Heart left ventricle (tissue), 13 donors: ENCODE results near the gene IQCH.

ENCODE experiments used
- POLR2A ChIP-seq, 2 donors: fragments of 450-650 bp; IDR thresholded peaks; one replicate each; pipeline ENCODE4 v1.6.1; 2017; ENCODE audit warnings: antibody characterized with exemption in 2 of 2, mild to moderate bottlenecking in 2 of 2, moderate library complexity in 2 of 2
- TF ChIP-seq, protein P1 (sequence below), 12 donors: fragments of 200-600 bp; sonication (generic) in 4 of 12; IDR thresholded peaks; one replicate each; pipeline versions ENCODE4 v1.5.0 to v1.8.0; 2018 to 2022; ENCODE audit warnings: antibody characterized with exemption in 12 of 12, mild to moderate bottlenecking in 5 of 12
- donor health status: ischemic (EF 13 %, LVEDD 7.1; RV severe dilation, severe dysfunction).
- donor health status: DM: no; HTN: yes; CAD: no.
- donor health status: DM: no; HTN: no; CAD: no.
- donor health status: ischemic (EF 25% LVEDD 6.9; RV normal size, moderate dysfunction).
- donor health status: ischemic (EF 25% LVEDD 5.7; RV mildly dilated, moderate dysfunction).
- donor health status: ischemic (EF 35%, LVEDD 5.7; RV mildly dilated, moderate dysfunction).
- donor health status: nonischemic (EF 11% LVEDD 7.7; RV severe dilation, severe dysfunction).
- donor health status: DM: yes; HTN: yes; CAD: no.
- donor health status: PGD.
- donor health status: ischemic (EF 29% LVEDD 5.4; RV normal size, mild dysfunction).
- donor health status: nonischemic (EF 23%, LVEDD 6.1; RV moderate dilation, normal function).

DNA sequence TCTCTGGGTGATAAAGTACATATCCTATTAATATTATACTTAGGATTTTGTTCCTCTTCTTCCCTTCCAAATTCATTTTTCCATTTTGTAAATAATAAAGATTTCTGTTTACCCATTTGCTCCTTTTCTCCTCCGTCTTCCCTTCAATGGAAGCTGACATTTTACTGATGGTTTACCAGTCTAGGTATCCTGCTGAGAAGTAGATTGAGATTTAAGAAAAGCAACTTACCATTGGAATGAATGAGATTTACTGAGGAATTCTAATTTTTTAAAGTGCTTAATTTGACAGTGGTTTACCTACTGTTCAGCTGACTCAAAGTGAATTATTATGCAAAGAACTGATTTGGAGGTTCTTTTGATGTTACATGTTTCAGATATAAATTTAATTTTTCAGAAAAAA lies 268.7 kb downstream of the IQCH start:
- TF ChIP-seq, protein P1, sequence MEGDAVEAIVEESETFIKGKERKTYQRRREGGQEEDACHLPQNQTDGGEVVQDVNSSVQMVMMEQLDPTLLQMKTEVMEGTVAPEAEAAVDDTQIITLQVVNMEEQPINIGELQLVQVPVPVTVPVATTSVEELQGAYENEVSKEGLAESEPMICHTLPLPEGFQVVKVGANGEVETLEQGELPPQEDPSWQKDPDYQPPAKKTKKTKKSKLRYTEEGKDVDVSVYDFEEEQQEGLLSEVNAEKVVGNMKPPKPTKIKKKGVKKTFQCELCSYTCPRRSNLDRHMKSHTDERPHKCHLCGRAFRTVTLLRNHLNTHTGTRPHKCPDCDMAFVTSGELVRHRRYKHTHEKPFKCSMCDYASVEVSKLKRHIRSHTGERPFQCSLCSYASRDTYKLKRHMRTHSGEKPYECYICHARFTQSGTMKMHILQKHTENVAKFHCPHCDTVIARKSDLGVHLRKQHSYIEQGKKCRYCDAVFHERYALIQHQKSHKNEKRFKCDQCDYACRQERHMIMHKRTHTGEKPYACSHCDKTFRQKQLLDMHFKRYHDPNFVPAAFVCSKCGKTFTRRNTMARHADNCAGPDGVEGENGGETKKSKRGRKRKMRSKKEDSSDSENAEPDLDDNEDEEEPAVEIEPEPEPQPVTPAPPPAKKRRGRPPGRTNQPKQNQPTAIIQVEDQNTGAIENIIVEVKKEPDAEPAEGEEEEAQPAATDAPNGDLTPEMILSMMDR (IDR thresholded peaks at IDR 0.05) = no peak
- TF ChIP-seq POLR2A (IDR thresholded peaks at IDR 0.05) = no peak
